ENCODE data around the gene CATSPERE.

DNA sequence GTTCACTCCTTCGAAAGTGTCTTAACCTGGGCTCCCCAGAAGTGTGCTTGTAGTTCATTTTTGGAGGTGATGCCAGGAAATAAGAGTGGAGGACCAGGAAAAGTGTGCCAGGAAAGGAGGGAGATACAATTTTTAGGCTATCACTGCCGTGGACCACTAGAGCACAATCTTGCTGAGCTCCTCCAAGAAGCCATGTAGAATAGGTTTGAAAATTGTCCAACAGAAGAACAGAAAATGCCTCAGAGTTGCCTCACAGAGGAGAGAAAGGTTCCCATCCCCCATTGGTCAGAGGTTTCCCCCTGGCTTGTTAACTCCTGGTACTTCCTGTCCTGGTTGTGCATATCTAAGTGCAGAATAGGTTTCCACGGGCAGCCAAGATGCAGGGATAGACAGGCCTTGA is 41.6 kb downstream of the CATSPERE start:
- TF ChIP-seq CTCF (IDR thresholded peaks at IDR 0.05; ENCODE audit: low read length), result no peak
- no peak for TF ChIP-seq EZH2 (optimal IDR thresholded peaks at IDR 0.05; ENCODE audit: low read depth, low read length)
- TF ChIP-seq EZH2phosphoT487 (IDR thresholded peaks at IDR 0.05; ENCODE audit: low read length), result no peak

Measured in MM.1S (cell line).